ENCODE data around the gene WNK1. TPM values are rescaled to one million over a fixed set of nuclear protein-coding genes. Genes with fewer than 3 reads are reported as not detected.

The WNK1 gene
- total and polyA plus RNA-seq, 2 donors (not counting 3 experiments of a cell fraction or from before 2014, with no cell fraction given) = 46.3 to 108 TPM

- H3K4me3 ChIP-seq (replicated peaks in 1 of 3; ENCODE audit: insufficient read depth in 1 of 3, low read depth in 1 of 3, low read length in 3 of 3) = no peak overlapping the region
- dilution Hi-C loops (cut with MboI; ENCODE audit: extremely low pct_ligation_motif_present, low sequenced_read_pairs) = no loop called here
- H3K9me3 ChIP-seq (replicated peaks; ENCODE audit: control insufficient read depth, insufficient read depth, low read length) = no peaks in the 10 kb centered on the region
- DNase-seq (ENCODE audit: low read depth, low spot score) (no peak), FAIRE-seq (no peak)
- H3K4me1 ChIP-seq (ENCODE audit: control insufficient read depth, extremely low read depth, insufficient read depth, low read length) = no peaks in the 10 kb centered on the region
- intact Hi-C loops (cut with micrococcal nuclease) = no loop called here
- ChIA-PET POLR2A (interaction anchor here (0.6 kb wide), 1 partner anchor 297 kb away, joined by 3 read pairs; no protein-coding TSS in a partner anchor), CTCF (interaction anchor here (1.0 to 3.4 kb wide), 4 partner anchors 8 to 287 kb away, joined by 3 to 15 read pairs (median 8); no protein-coding TSS in a partner anchor)
- H3K4me2 ChIP-seq (ENCODE audit: insufficient read depth, low read length) = no peak overlapping the region
- no peak overlapping the region for H3K27ac ChIP-seq (ENCODE audit: insufficient read depth, low read depth, low read length)
- H3K27me3 ChIP-seq (ENCODE audit: control insufficient read depth in 2 of 2, insufficient read depth in 2 of 2, low read length in 2 of 2) = no peaks in the 10 kb centered on the region
- H3K9ac ChIP-seq (replicated peaks; ENCODE audit: extremely low read depth, insufficient read depth, low read length) = no peak overlapping the region
- BruUV-seq (replicated peaks) = no TSS peak
- H4K20me1 ChIP-seq (replicated peaks; ENCODE audit: control insufficient read depth, extremely low read depth, insufficient read depth, low read length) = no peaks in the 10 kb centered on the region
- H3K9me1 ChIP-seq (replicated peaks; ENCODE audit: control insufficient read depth, extremely low read depth, insufficient read depth, low read length) = no peaks in the 10 kb centered on the region
- no peaks in the 10 kb centered on the region for H3K79me2 ChIP-seq (ENCODE audit: control insufficient read depth, insufficient read depth, low read length)
- no peak overlapping the region for H2AFZ ChIP-seq (ENCODE audit: low read depth, low read length)
- TF ChIP-seq POLR2AphosphoS5 (IDR thresholded peaks at IDR 0.05; ENCODE audit: insufficient read depth, low read depth, low read length) = no peak
- TF ChIP-seq MYC (IDR thresholded peaks at IDR 0.05; ENCODE audit: low read depth, low read length) = no peak
- no peak for TF ChIP-seq EZH2 (IDR thresholded peaks at IDR 0.05; ENCODE audit: borderline replicate concordance, low read depth, low read length, severe bottlenecking)
- no peak for TF ChIP-seq FOS (IDR thresholded peaks at IDR 0.05; ENCODE audit: borderline replicate concordance, insufficient read depth, low read length)
- TF ChIP-seq JUN (IDR thresholded peaks at IDR 0.05; ENCODE audit: borderline replicate concordance, insufficient read depth, insufficient read length, low read depth) = no peak
- H3K36me3 ChIP-seq (ENCODE audit: control insufficient read depth in 2 of 2, extremely low read depth in 1 of 2, insufficient read depth in 2 of 2, low read length in 2 of 2) = no peaks in the 10 kb centered on the region
Observed at GRCh38 chr12:729221-729620, 23.2 kb upstream of the WNK1 start.

GRCh38 chr12:730550-730949 lies 21.8 kb upstream of the WNK1 start:
- DNase-seq (ENCODE audit: low read depth, low spot score) (no peak), FAIRE-seq (no peak)
- no peaks in the 10 kb centered on the region for H3K4me1 ChIP-seq (ENCODE audit: control insufficient read depth, extremely low read depth, insufficient read depth, low read length)
- dilution Hi-C loops (cut with MboI; ENCODE audit: extremely low pct_ligation_motif_present, low sequenced_read_pairs) (no loop called here), intact Hi-C loops (cut with micrococcal nuclease) (no loop called here)
- ChIA-PET CTCF (interaction anchor here (0.5 to 3.3 kb wide), 2 partner anchors 15 to 20 kb away, joined by 3 to 15 read pairs; no protein-coding TSS in a partner anchor), POLR2A (no interaction called here)
- no peak overlapping the region for H3K9ac ChIP-seq (replicated peaks; ENCODE audit: extremely low read depth, insufficient read depth, low read length)
- H3K9me1 ChIP-seq (replicated peaks; ENCODE audit: control insufficient read depth, extremely low read depth, insufficient read depth, low read length) = no peaks in the 10 kb centered on the region
- TF ChIP-seq, protein P1, sequence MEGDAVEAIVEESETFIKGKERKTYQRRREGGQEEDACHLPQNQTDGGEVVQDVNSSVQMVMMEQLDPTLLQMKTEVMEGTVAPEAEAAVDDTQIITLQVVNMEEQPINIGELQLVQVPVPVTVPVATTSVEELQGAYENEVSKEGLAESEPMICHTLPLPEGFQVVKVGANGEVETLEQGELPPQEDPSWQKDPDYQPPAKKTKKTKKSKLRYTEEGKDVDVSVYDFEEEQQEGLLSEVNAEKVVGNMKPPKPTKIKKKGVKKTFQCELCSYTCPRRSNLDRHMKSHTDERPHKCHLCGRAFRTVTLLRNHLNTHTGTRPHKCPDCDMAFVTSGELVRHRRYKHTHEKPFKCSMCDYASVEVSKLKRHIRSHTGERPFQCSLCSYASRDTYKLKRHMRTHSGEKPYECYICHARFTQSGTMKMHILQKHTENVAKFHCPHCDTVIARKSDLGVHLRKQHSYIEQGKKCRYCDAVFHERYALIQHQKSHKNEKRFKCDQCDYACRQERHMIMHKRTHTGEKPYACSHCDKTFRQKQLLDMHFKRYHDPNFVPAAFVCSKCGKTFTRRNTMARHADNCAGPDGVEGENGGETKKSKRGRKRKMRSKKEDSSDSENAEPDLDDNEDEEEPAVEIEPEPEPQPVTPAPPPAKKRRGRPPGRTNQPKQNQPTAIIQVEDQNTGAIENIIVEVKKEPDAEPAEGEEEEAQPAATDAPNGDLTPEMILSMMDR (IDR thresholded peaks at IDR 0.05; ENCODE audit: extremely low read depth in 1 of 2, insufficient read depth in 1 of 2, low read depth in 1 of 2, low read length in 2 of 2) = no peak
- TF ChIP-seq POLR2A (IDR thresholded peaks at IDR 0.05; ENCODE audit: low read depth, low read length) = no peak
- no peak for TF ChIP-seq GATA2 (IDR thresholded peaks at IDR 0.05; ENCODE audit: insufficient read depth, insufficient read length, low read depth, low read length)
- TF ChIP-seq MYC (IDR thresholded peaks at IDR 0.05; ENCODE audit: low read depth, low read length) = no peak
- TF ChIP-seq JUN (IDR thresholded peaks at IDR 0.05; ENCODE audit: borderline replicate concordance, insufficient read depth, insufficient read length, low read depth) = no peak
- TF ChIP-seq FOS (IDR thresholded peaks at IDR 0.05; ENCODE audit: borderline replicate concordance, insufficient read depth, low read length) = no peak
- TF ChIP-seq POLR2AphosphoS5 (IDR thresholded peaks at IDR 0.05; ENCODE audit: insufficient read depth, low read depth, low read length) = no peak
- TF ChIP-seq EZH2 (IDR thresholded peaks at IDR 0.05; ENCODE audit: borderline replicate concordance, low read depth, low read length, severe bottlenecking) = no peak
- TF ChIP-seq, protein P2, sequence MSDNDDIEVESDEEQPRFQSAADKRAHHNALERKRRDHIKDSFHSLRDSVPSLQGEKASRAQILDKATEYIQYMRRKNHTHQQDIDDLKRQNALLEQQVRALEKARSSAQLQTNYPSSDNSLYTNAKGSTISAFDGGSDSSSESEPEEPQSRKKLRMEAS (IDR thresholded peaks at IDR 0.05; ENCODE audit: insufficient read depth, insufficient read length) = no peak
- H4K20me1 ChIP-seq (replicated peaks; ENCODE audit: control insufficient read depth, extremely low read depth, insufficient read depth, low read length) = no peaks in the 10 kb centered on the region
- H3K36me3 ChIP-seq (ENCODE audit: control insufficient read depth in 2 of 2, extremely low read depth in 1 of 2, insufficient read depth in 2 of 2, low read length in 2 of 2) = no peaks in the 10 kb centered on the region
- no peaks in the 10 kb centered on the region for H3K79me2 ChIP-seq (ENCODE audit: control insufficient read depth, insufficient read depth, low read length)
- H2AFZ ChIP-seq (ENCODE audit: low read depth, low read length) = no peak overlapping the region
- no peak overlapping the region for H3K4me3 ChIP-seq (replicated peaks in 1 of 3; ENCODE audit: insufficient read depth in 1 of 3, low read depth in 1 of 3, low read length in 3 of 3)
- H3K27me3 ChIP-seq (ENCODE audit: control insufficient read depth in 2 of 2, insufficient read depth in 2 of 2, low read length in 2 of 2) = no peaks in the 10 kb centered on the region
- no peak overlapping the region for H3K4me2 ChIP-seq (ENCODE audit: insufficient read depth, low read length)
- no TSS peak for BruUV-seq (replicated peaks)
- H3K27ac ChIP-seq (ENCODE audit: insufficient read depth, low read depth, low read length) = no peak overlapping the region
- no peaks in the 10 kb centered on the region for H3K9me3 ChIP-seq (replicated peaks; ENCODE audit: control insufficient read depth, insufficient read depth, low read length)

Measured in endothelial cell of umbilical vein (primary cell).